AG09309 (cell line): ENCODE data around the gene ORC3.

ENCODE experiments used
- DNase-seq: peaks from one replicate; pipeline ENCODE4 v3.0.0-alpha.2; 2010; ENCODE audit warnings: low read depth
- H3K4me3 ChIP-seq: 2 replicates; pipeline ENCODE4 v1.5.1; 2011; ENCODE audit warnings: mild to moderate bottlenecking, low read depth, low read length, moderate library complexity; ENCODE audit not compliant: control insufficient read depth
- TF ChIP-seq, protein P1 (sequence below): IDR thresholded peaks from 2 replicates; pipeline ENCODE4 v1.5.1; 2011; ENCODE audit warnings: mild to moderate bottlenecking, low read depth, low read length, inconsistent platforms; ENCODE audit not compliant: insufficient read depth, control insufficient read depth; ENCODE audit errors: missing control alignments

Gene ORC3

GRCh38 chr6:87637106-87637505, 47.2 kb downstream of the ORC3 start:
- TF ChIP-seq, protein P1, sequence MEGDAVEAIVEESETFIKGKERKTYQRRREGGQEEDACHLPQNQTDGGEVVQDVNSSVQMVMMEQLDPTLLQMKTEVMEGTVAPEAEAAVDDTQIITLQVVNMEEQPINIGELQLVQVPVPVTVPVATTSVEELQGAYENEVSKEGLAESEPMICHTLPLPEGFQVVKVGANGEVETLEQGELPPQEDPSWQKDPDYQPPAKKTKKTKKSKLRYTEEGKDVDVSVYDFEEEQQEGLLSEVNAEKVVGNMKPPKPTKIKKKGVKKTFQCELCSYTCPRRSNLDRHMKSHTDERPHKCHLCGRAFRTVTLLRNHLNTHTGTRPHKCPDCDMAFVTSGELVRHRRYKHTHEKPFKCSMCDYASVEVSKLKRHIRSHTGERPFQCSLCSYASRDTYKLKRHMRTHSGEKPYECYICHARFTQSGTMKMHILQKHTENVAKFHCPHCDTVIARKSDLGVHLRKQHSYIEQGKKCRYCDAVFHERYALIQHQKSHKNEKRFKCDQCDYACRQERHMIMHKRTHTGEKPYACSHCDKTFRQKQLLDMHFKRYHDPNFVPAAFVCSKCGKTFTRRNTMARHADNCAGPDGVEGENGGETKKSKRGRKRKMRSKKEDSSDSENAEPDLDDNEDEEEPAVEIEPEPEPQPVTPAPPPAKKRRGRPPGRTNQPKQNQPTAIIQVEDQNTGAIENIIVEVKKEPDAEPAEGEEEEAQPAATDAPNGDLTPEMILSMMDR = no peak
- H3K4me3 ChIP-seq = no peak overlapping the region
- no peak for DNase-seq

DNA sequence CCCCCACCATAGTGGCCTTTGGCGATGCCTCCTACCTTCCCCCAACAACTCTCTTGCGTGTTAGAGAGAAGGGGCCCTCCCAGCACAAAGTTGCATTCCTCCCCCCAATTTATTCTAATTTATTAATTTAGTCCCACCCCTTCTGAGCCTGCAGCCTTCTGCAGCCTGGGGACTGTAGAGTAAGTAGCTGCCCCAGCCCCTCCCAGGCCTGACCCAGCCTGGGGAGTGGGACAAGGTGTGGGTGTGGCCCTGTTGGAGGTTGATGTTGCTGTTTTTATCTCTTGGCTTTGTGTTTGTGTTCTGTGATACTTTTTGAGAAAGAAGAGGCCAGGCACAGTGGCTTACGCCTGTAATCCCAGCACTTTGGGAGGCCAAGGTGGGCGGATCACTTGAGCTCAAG, 49.4 kb downstream of the ORC3 start:
- TF ChIP-seq, protein P1 = no peak
- H3K4me3 ChIP-seq = no peak overlapping the region
- no peak for DNase-seq

DNA sequence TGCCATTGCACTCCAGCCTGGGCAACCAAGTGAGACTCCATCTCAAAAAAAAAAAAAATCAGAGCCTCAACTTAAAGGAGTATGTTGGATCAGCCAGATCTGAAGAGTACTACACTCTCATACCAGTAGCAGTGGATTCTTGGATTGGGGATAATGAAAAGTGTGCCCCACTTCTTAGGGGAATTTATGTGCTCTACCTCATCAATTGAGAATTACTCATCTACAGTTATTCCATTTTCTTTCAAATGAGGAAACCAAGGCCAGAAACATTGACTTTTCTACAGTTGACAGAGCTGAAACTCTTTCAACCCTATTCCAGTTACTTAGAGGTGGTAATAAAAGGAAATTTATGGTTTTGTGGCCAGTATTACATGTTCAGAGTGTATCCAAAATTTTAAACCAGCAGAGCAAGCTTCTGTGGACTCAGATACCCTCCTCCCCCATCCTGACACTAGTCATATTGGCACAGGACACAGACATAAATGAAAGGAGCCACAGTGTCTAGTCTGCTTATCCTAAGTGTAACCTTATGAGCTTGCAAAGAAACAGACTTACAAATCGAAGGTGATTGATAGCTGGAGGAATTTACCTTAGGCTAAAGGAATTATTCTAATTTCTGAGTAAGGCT, 51.2 kb downstream of the ORC3 start:
- H3K4me3 ChIP-seq = no peak overlapping the region
- no peak for DNase-seq
- TF ChIP-seq, protein P1 = no peak

GRCh38 chr6:87645080-87645479, 55.1 kb downstream of the ORC3 start:
- TF ChIP-seq, protein P1 = no peak
- DNase-seq = no peak
- H3K4me3 ChIP-seq = no peak overlapping the region

DNA sequence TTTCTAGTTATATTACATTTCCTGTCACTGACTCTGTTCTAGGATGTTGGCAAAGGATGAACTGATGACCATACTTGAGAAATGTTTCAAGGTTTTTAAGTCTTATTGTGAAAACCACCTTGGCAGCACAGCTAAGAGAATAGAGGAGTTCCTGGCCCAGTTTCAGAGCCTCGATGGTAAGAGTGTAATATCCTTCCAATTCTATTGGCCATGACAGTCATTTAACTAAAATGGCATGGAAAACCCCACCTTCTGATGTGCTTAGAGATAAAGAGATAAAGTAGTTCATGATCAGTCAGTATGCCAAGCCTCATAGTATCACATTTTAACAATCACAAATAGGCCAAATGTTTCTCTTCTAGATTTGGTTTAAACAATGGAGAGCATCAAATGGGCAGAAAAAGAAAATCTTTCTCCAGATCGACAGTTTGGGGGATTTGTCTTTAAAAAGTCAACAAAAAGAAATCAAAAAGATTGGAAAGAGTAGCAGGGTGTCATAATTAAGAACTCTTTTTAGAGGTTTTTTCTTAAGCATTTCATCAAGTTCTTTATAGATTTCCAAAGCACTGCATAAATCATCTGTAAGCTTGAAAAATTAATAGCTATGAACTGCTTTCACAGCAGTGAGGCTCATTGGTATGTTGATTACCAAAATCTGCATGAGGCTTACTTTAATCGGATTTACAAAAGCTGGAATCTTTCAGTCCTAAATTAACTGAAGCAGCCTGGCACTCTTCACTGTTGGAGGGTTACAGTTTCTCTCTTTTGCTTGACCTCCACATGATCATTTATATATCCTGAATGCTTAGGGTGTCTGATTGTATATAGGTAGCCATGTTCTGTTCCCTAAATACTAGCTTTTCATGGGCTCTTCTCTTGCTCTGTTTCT, 63.4 kb downstream of the ORC3 start:
- TF ChIP-seq, protein P1 = no peak
- no peak overlapping the region for H3K4me3 ChIP-seq
- DNase-seq = no peak

DNA sequence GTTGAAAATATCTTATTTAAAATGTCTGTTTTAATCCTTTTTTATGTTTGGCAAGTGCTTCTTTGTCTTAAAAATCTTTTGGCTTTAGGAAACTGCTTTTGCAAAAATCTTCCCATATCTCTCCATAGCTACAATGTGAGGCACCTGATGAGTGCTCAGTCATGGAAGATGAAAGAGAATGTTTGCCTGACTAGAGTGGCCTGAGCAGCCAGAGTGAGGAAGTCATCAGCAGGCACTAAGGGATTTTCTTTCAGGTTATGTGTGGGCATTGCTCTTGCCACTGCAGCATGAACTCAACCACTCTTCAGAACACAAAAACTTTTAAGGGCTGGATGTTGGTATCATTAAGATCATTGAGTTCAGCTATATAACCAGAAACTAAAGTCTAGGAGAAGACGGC, 64.2 kb downstream of the ORC3 start:
- DNase-seq = no peak
- TF ChIP-seq, protein P1 = no peak
- no peak overlapping the region for H3K4me3 ChIP-seq
